Stimulated activated CD8-positive, alpha-beta memory T cell treated with anti-CD3 and anti-CD28 coated beads, Interleukin-15, amount 100 ng/mL, for 4 hours (primary cell): Measurements from ENCODE around the gene GARIN5A.
A peak's percentile ranks its signal among the peaks of the same experiment; 100 is the strongest.
"Not testable (repeated sequence)": the region's sequence is repeated elsewhere in the genome, so short reads cannot be mapped to it uniquely, and the experiment has no call there.

Experiments
- DNase-seq, 2 donors: peaks; one replicate each; pipeline ENCODE4 v3.0.0-alpha.2; 2020; ENCODE audit warnings: low read depth in 2 of 2

GARIN5A gene

DNA sequence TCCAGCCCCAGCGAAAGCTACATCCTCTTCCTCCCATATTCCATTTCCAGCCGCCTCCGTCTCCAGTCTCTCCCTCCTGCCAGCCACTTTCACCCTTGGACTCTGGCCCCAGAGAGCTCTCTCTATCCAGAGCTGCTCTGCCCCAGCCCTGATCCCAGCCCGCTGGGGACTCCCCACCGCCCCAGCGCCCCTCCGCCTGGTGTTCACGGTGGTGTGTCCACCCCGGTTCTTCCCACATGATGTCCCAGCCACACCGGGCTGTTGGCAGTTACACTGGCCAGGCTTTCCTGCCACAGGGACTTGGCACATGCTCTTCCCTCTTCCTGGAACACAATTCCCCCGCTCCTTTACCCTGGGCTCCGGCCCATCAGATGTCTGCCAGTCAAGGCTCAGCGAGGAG is 11.6 kb downstream of the GARIN5A start:
- DNase-seq = no peak

DNA sequence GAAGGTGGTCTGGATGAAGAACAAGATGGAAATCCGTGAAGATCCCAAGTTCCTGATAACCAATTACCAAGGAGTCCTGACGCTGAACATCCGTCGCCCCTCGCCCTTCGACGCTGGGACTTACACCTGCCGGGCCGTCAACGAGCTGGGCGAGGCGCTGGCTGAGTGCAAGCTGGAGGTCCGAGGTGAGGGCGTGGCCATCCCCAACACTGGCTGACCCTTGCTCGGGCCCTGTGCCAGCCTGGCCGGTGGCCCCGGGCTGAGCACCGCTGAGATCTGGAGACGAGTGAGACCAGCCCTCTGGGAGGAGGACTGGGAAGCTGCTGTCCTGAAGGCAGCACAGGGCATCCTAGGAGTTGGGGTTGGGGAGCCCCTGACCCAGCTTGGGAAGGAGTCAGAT is 12.3 kb downstream of the GARIN5A start:
- no peak for DNase-seq

DNA sequence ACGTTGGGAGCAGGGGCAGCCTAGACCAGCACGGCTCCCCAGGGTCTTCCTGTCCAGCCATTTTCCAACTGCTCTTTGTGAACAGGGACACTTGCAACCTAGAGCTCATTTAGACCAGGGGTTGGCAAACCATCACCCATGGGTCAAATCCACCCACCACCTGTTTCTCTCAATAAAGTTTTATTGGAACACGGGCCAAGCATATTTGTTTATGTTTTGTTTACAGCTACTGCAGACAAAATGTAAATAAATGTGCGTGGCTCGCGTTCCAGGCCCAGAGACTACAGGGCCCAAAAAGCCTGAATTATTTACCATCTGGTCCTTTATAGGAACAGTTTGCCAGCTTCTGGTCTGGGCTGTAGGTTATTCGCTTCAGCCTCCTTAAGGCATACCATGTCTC is 13.7 kb downstream of the GARIN5A start:
- DNase-seq = no peak

DNA sequence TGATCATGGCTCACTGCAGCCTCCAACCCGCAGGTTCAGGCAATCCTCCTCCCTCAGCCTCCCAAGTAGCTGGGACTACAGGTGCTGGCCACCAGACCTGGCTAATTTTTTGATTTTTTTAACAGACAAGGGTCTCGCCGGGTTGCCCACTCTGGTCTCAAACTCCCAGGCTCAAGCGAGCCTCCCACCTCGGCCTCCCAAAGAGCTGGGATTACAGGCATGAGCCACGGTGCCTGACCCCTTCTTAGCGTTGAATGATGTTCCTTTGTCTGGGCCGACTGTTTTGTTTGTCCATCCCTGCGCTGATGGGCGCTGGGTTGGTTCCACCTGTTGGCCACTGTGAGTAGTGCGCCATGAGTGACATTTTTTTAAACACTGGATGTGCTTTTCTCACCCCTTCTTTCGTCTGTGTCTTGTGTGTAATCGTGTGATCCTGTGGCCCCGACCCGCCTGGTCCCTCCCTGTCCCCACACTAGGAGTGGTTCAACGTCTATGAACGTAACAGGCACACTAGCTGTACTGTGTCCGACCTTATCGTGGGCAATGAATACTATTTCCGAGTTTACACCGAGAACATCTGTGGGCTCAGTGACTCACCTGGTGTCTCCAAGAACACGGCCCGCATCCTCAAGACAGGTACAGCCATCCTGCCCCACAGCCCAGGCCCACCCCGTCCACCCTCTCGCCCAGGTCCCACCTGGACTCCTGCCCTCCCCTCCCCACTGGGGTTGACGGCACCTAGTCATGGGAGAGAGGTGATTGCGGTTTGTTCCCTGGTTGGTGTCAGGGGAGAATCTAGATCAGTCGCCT is 15.4 kb downstream of the GARIN5A start:
- peak in 1 of 2 donors; percentile 15 for DNase-seq

DNA sequence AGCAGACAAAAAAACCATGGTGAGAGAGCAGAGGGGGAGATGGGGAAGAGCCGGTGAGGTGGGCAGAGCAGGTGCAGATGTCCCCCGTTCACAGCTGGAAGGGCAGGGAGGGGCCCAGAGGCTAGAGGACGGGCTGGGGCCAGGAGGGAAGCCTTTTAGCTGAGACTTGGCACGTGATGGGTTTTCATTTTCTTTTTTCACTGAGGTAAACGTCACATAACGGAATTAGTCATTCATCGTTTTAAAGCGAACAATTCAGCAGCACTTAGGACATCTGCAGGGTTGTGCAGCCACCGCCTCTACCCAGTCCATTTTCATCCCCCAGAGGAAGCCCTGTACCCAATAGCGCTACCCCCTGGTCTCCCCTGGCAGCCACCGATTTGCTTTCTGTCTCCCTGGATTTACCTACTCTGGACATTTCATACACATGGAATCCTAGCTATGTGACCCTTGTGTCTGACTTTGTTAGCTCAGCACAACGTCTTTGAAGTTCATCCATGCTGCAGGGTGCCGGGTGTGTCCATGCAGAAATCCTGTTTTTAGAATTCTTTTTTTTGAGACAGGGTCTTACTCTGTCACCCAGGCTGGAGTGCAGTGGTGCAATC is 16.4 kb downstream of the GARIN5A start:
- DNase-seq = no peak

DNA sequence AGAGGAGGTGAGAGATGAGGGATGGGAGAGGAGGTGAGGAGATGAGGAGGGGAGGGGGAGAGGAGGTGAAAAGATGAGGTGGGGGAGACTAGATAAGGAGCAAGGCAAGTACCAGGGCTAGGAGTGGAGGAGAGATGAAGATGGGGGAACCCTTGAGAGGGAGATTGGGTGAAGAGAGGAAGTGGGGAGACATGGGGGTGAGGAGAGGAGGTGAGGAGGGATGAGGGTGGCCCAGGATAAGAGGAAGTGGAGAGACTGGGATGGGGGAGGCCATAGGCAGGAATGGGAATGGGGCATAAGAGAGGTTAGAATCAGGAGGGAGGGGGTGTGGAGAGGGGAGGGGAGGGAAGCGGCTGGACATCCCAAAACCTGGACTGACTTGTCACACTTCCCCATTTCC is 17.0 kb downstream of the GARIN5A start:
- no peak for DNase-seq

DNA sequence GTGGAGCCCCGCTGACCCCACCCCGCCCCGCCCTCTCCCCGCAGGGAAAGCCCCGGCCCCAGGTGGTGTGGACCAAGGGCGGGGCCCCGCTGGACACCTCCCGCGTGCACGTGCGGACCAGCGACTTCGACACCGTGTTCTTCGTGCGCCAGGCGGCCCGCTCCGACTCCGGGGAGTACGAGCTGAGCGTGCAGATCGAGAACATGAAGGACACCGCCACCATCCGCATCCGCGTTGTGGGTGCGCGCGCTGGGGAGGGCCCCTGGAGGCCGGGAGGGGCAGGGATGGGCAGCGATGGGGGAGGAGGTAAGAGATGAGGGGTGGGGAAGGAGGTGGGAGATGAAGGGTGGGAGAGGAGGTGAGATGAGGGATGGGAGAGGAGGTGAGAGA is 17.6 kb downstream of the GARIN5A start:
- DNase-seq = no peak

DNA sequence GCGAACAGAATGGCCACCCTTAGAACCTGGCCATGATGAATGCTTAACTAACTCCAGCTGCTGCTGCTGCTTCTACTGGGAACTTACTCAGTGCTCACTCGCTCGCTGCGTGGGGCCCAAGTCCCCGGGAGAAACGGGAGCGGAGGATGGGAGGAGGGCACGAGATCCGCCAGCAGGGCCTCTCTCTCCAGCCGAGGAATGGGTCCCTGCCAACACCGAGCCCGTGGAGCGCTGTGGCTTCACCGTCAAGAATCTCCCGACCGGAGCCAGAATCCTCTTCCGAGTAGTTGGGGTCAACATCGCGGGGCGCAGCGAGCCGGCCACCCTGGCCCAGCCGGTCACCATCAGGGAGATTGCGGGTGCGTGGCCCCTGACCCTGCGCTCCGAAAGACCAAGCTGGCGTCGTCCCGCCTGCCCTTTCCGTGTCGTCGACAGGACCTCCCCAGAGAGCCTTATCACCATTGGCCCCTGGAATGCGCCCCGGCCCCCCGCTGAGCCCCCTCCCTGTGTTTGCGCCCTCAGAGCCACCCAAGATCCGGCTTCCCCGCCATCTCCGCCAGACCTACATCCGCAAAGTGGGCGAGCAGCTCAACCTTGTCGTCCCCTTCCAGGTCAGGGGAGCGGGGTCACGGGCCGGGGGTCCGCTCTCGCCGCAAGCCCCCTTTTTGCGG is 18.1 kb downstream of the GARIN5A start:
- no peak for DNase-seq

DNA sequence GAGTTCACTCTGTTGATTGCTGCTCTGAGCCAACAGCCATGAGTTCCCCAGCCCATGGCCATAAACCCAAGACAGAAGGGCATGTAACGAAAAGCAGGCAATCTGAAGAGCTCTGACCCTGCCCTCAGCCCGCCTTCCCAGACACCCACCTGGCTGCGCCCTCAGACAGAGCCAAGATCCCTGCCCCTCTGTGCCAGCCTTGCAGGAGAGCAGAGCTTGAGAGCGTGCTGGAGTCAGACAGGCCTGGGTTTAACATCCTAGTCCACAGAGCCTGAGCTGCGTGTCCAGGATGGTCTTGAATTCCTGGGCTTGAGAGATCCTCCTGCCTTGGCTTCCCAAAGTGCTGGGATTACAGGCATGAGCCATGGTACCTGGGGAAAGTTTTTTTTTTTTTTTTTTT is 19.3 kb downstream of the GARIN5A start:
- DNase-seq = no peak

DNA sequence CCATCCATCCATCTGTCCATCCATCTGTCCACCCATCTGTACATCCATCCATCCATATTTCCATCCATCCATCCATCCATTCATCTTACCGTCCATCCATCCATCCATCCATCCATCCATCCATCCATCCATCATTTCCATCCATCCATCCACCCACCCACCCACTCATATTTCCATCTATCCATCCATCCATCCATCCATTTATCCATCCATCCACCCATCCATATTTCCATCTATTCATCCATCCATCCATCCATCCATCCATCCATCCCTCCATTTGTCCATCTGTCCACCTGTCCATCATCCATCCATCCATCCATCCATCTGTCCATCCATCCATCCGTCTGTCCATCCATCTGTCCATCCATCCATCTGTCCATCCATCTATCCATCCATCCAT is 20.7 kb downstream of the GARIN5A start:
- DNase-seq = no peak

DNA sequence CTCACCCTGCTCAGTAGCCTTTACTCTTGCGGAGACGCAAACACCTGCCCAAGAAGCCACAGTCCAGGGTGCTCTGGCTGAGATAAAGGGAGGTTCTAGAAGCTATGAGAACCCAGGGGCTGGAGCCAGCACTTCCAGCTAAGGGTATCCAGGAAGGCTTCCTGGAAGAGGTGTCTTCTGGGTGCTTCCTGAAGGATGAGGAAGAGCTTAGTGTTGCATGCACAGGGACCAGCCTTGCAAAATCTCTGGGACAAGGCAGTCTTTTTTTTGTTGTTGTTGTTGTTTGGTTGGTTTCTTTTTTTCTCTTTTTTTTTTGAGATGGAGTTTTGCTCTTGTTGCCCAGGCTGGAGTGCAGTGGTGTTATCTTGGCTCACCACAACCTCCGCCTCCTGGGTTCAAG is 23.4 kb downstream of the GARIN5A start:
- DNase-seq = no peak

DNA sequence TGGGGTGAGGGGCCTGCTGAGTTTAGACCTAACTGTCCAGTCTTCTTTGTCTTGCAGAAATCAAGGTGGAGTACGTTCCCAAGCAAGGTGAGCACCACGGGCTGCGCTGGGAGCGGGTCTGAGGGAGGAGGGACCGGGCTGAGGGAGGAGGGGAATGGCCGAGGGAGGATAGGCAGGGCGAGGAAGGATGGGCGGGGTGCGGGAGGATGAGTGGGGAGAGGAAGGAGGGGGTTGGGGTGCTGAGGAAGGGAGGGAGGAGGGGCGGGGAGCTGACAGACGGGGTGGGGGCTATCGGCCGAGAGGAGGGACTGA is 25.5 kb downstream of the GARIN5A start:
- DNase-seq = no peak

DNA sequence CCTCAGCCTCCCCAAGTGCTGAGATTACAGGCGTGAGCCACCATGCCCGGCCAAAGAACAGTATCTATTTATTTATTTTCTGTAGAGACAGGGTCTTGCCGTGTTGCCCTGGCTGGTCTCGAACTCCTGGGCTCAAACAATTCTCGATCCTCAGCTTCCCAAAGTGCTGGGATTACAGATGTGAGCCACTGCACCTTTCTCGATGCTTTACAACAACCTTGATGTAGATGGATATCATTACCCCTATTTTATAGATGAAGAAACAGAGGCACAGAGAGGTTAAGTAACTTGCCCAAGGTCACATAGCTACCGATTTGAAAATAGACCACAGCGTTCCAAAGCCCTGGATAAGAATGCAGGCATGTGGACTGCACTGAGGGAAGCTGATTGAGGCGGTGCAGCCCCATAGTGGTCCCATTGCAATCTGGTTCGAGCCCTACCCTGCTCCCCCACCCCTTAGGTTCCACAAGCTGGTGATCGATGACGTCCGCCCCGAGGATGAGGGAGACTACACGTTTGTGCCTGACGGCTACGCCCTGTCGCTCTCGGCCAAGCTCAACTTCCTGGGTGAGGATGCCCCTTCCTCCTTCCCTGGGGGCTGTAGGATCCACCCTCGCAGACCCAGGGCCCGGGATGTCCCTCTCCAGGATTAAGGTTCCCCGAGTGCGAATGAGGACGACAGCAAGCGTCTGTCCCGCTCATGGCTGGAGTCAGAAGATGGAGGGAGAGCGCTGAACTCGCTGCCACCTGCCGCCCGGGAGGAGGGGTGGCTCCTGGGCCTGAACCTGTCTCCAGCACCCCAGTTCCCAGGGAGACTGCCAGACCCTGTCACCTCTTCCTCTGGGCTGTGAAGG is 26.1 kb downstream of the GARIN5A start:
- DNase-seq = no peak

DNA sequence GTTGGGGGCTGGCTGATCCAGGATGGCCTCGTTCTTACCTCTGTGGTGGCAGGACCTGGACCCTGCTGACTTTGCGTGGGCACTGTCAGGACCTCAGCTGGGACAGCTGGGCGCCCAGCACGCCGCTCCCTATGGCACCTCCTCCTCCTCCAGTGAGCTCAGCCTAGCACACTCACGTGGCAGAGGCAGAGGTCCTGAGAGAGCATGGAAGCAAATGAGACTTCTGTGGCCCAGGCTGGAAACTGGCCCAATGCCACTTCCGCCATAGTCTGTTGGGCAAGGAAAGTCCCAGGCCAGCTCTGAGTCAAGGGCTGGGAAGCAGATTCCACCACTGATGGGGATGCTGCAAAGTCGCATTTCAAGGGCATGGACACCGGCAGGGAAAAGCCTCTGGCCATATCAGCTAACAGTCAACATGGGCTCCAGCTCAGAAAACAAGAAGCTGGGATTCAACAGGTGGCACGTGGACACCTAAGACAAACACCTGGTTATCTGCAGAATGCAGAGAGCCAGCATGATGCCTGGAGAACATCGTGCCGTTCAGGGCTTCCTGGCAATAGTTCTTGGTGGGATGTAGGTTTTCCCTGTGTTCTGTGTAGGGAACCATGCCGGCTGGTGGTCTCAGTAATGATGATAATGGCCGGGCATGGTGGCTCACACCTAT is 27.3 kb downstream of the GARIN5A start:
- no peak for DNase-seq

DNA sequence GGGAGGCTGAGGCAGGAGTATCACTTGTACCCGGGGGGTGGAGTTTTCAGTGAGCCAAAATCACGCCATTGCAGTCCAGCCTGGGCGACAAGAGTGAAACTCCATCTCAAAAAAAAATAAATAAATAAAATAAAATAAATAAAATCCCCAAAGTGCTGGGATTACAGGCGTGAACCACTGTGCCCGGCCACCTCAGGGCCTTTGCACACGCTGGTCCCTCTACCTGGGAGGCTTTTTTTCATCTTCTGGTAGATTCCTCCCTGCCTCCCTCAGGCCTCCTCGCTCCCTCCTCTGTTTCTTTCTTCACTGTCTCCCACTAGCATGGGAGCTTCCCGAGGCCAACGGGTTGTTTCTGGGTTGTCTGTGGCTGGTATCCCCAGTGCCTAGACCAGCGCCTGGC is 28.9 kb downstream of the GARIN5A start:
- DNase-seq = no peak

DNA sequence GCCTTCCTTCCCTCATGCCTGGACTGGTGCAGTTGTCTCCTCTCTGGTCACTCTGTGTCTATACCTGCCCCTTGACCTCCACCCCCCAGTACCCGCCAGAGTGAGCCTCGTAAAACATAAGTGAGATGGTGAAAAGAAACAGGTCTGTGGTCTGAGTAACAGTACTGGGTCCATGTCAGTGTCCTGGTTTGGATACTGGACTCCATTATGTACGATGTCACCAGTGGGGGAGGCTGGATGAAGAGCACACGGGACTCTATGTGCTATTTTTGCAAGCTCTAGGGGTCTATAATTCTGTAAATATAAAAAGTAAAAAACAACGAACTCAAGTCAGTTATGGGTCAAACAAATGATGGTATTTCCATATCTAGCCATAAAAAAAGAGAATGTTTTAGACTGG is 29.6 kb downstream of the GARIN5A start:
- no peak for DNase-seq

DNA sequence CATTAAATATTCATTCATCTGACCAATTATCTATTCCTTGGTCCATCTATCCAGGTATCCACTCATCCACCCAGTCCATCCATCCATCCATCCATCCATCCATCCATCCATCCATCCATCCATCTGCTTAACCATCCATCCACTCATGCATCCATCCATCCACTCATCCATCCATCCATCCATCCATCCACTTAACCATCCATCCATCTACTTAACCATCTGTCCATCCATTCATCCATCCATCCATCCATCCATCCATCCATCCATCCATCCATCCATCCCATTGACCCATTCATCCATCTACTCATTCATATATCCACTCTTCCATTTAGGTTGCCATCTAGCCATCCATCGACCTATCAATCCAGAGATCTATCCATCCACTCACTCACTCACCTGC is 32.6 kb downstream of the GARIN5A start:
- no peak for DNase-seq

DNA sequence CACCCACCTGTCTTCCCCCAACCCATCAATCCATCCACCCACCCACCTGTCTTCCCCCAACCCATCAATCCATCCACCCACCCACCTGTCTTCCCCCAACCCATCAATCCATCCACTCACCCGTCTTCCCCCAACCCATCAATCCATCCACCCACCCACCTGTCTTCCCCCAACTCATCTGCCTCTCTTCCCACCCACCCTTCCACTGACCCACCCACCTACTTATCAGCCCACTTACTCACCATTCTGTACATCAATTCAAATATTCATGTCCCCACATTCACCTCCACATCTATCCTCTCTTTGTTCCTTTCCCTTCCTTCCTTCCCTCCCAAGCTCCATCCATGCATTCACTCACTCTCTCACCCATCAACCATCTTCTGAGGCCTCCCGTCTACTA is 37.5 kb downstream of the GARIN5A start:
- not testable (repeated sequence) for DNase-seq

DNA sequence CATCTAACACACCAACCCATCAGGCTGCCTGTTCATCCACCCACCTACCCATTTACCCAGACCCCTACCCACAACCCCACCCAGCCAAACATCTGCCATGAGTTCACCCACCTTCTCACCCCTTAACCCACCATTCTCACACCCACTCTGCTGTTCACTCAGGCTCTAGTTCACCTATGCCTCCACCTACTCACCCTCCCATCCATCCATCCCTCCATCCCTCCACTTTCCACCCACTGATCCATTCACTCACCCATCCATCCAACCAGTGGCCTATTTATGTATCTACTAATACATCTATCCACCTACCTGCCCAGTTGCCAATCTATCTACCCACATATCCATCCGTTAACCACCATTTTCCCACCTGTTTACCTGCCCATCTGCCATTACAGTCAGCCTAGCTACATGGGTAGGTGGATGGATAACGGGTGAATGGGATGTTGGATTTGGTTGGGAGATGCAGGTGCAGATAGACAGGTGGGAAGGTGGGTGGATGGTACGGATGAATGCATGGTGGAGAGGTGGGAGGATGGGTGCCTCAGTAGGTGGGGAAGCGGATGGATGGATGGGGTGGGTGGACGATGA is 38.7 kb downstream of the GARIN5A start:
- DNase-seq = no peak

DNA sequence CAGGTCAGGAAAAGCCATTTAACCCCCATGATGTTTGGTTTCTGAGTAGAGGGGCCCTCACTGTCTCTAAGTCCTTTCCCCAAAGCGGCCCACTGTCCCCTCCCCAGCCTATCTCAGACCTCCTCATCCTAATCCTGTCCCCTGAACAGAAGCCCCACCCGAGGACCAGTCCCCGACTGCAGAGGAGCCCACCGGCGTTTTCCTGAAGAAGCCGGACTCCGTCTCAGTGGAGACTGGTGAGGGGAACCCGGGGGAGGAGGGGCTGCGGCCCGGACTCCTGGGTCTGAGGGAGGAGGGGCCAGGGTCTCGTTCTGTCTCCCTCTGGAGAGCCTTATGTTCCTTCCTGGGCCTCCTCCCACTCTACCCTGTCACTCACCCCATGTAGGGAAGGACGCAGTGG is 41.0 kb downstream of the GARIN5A start:
- no peak for DNase-seq

DNA sequence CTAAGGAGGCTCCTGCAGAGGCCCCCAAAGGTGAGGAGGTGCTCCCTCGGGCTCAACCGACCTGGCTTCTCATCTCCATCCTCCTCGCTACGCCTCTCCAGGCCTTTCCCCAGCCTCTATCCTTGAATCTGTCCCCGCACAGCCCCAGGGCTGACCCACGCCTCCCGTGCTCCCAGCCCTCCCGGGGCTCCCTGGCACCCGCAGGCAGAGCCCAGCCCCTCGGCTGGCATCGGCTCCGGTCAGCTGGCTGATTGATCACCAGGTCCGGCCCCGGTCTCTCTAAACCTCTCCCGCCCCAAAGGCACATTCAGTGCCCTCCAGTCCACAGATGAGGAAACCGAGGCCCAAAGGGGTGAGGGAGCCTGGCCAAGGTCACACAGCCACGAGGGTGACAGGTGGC is 41.4 kb downstream of the GARIN5A start:
- no peak for DNase-seq

DNA sequence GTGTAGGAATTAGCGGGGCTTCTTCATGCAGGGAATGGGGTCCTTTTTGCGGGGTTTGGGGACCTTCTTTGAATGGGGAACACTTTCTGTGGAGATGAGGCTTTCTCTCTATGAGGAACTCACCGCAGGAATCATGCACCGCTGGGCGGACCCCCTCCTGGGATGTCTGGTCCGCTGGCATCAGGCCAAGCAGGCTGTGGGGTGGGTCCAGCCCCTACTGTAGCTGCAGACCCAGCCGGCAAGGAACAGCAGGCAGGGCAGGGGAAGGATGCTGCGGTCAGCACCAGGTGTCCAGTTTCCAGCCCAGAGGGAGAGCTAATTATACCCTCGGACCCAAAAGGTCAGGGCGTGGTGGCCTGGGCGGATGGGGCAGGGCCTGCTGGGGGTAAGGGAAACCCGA is 42.1 kb downstream of the GARIN5A start:
- DNase-seq = no peak
